Measurements from ENCODE around the gene ZNF652.
A peak's percentile ranks its signal among the peaks of the same experiment; 100 is the strongest.
"Not testable (repeated sequence)": the region's sequence is repeated elsewhere in the genome, so short reads cannot be mapped to it uniquely, and the experiment has no call there.

The ZNF652 gene

DNA sequence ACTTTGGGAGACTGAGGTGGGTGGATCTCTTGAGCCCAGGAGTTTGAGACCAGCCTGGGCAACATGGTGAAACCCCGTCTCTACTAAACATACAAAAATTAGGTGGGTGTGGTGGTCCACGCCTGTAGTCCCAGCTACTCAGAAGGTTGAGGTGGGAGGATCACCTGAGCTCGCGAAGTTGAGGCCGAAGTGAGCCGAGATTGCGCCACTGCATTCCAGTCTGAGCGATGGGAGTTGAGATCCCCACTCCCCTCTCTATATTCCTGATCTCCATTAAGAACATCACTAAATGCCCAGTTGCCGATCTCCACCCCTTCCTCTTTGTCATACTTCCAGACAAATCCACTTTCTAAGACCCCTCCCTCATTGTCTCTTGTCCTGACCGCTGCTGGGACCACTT lies 24.3 kb upstream of the ZNF652 start:
- DNase-seq (ENCODE audit: low read depth) = no peak

GRCh38 chr17:49384951-49385350 lies 22.9 kb upstream of the ZNF652 start:
- no peak for DNase-seq (ENCODE audit: low read depth)

GRCh38 chr17:49383060-49383459 lies 21.0 kb upstream of the ZNF652 start:
- no peak for DNase-seq (ENCODE audit: low read depth)

- no peak for DNase-seq (ENCODE audit: low read depth)
Measured at GRCh38 chr17:49382556-49382955, 20.5 kb upstream of the ZNF652 start.

GRCh38 chr17:49381793-49382192 lies 19.7 kb upstream of the ZNF652 start:
- DNase-seq (ENCODE audit: low read depth) = no peak

GRCh38 chr17:49381033-49381432 lies 19.0 kb upstream of the ZNF652 start:
- no peak for DNase-seq (ENCODE audit: low read depth)

DNA sequence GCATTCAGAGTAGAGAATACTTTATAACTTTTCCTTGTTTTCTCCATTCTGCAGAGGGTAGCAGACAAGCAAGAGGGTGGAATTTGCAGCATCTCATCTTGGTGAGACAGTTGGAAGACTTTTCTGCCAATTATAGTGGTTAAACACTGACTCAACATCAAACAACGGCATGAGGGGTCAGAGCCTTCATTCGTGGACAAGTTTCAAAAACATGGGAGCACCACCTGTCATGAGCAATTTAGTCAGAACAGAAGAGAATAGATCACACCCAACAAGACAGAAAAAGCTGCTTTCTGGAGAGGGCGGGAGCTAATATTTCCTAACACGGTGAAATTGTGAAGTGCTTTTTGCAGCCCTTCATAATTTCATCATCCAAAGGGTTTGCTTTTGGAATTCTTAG lies 17.9 kb upstream of the ZNF652 start:
- DNase-seq (ENCODE audit: low read depth) = no peak

- no peak for DNase-seq (ENCODE audit: low read depth)
Measured at GRCh38 chr17:49378311-49378710, 16.3 kb upstream of the ZNF652 start.

DNA sequence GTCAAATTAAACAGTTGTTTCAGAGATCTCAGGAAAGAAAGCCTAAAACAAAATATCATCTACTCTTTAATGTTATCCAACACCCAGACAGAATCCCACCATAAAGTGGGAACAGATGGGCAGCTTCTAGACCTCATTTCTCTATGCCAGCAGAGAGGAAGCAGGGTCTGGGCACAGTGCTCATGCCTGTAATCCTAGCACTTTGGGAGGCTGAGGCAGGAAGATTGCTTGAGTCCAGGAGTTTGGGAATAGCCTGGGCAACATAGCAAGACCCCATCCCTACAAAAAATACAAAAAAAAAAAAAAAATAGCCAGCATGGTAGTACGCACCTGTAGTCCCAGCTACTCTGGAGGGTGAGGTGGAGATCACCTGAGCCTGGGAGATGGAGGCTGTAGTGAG lies 13.5 kb upstream of the ZNF652 start:
- DNase-seq (ENCODE audit: low read depth) = no peak

GRCh38 chr17:49373115-49373514 lies 11.1 kb upstream of the ZNF652 start:
- DNase-seq (ENCODE audit: low read depth) = no peak

DNA sequence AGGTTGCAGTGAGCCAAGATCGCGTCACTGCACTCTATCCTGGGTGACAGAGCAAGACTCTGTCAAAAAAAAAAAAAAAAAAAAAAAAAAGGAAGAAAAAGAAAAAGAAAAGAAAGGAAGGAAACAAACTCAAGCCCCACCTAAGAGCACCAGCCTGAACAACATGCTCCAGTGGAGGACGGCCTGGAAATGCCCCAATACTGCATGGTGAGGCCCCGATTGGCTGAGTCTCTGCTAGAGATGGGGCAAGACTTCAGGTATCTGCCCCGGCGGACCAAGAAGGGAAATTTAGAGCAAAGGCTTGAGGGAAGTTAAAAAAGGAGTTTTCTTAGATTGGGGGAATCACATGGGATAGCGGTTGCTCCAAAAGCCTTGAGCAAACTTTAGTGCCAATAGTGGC lies 10.4 kb upstream of the ZNF652 start:
- no peak for DNase-seq (ENCODE audit: low read depth)

GRCh38 chr17:49370971-49371834 lies 9.2 kb upstream of the ZNF652 start:
- no peak for DNase-seq (ENCODE audit: low read depth)

GRCh38 chr17:49369760-49370159 lies 7.7 kb upstream of the ZNF652 start:
- no peak for DNase-seq (ENCODE audit: low read depth)

- DNase-seq (ENCODE audit: low read depth) = no peak
Measured at GRCh38 chr17:49369089-49369488, 7.0 kb upstream of the ZNF652 start.

- peak; percentile 54 for DNase-seq (ENCODE audit: low read depth)
Measured at GRCh38 chr17:49365667-49366066, 3.6 kb upstream of the ZNF652 start.

GRCh38 chr17:49365126-49365525 lies 3.1 kb upstream of the ZNF652 start:
- DNase-seq (ENCODE audit: low read depth) = not testable (repeated sequence)

DNA sequence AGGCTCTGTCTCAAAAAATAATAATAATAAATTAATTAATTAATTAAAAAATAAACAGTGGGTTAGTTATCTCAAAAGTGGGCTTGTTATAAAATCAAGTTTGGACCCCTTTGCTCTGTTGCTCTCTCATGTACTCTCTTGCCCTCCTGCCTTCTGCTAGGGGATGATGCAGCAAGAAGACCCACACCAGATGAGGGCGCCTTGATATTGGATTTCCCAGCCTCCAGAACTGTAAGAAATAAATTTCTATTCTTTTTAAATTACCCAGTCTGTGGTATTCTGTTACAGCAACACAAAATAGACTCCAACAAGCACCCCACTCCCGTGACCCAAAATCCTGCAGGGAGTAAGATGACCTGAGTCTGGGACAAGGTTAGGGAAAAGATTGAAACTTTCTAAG lies 2.1 kb upstream of the ZNF652 start:
- DNase-seq (ENCODE audit: low read depth) = no peak

- no peak for DNase-seq (ENCODE audit: low read depth)
Measured at GRCh38 chr17:49363251-49363650, 1.2 kb upstream of the ZNF652 start.

- peak; percentile 13 for DNase-seq (ENCODE audit: low read depth)
Measured at GRCh38 chr17:49362723-49363117, 670 bp upstream of the ZNF652 start.

GRCh38 chr17:49361129-49361901 lies 735 bp downstream of the ZNF652 start:
- peak; percentile 74 for DNase-seq (ENCODE audit: low read depth)

DNA sequence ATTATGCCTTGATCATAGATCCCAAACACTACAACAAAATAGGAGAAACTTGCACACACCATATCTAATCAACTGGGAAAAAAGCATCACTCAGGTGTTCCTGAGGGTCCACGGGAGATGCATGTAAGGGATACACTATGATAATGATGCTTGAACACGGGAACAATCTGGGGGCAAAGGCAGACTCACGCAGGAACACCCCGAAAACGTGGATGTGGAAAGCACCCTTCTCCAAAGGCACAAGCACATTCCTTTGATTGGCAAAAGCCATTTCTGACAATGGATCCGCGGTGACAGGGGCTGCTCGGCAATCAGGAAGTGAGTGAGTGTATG lies 1.3 kb downstream of the ZNF652 start:
- DNase-seq (ENCODE audit: low read depth) = no peak

DNA sequence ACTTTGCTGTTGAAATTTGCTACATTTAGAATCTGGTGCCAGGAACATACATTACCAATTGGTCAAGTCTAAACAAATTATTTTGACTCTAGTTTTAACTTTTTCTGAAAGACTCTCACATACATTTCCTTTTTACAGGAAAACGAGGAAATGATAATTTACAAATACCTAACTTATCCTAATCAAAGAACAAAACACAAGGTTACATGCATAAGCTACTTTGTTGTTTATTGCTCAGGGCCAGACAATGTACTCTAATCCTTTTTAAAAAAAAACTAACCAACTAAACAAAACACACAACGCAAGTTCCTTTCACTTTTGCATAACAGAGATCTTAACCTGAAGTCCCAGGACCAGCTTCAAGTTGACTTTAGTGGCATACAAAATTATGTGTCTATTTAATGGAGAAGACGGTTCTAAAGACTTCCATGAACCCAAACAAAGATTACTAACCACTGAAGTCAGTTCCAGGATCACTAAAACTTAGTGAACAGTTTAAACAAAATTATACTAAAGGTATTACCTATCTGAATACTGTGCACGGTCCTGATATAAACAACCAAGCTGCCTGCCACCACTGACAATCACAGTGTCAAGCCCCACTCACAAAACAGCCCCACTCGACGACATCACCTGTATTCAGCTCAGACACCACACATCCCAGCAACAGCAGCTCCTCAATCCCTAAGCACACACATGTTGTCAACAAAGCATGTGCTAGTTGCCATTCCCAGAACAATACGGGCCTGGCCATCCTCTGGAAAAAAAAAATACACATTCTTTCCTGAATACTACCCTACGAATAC lies 1.9 kb downstream of the ZNF652 start:
- peak; percentile 42 for DNase-seq (ENCODE audit: low read depth)
